Measurements from ENCODE around the gene LYPLA2. TPM values are rescaled to one million over a fixed set of nuclear protein-coding genes. Genes with fewer than 3 reads are reported as not detected.

The LYPLA2 gene
- total and polyA plus RNA-seq, 2 of the 8 experiments (the other 6 are each of a cell fraction or from before 2014, with no cell fraction given) = 138 to 211 TPM

DNA sequence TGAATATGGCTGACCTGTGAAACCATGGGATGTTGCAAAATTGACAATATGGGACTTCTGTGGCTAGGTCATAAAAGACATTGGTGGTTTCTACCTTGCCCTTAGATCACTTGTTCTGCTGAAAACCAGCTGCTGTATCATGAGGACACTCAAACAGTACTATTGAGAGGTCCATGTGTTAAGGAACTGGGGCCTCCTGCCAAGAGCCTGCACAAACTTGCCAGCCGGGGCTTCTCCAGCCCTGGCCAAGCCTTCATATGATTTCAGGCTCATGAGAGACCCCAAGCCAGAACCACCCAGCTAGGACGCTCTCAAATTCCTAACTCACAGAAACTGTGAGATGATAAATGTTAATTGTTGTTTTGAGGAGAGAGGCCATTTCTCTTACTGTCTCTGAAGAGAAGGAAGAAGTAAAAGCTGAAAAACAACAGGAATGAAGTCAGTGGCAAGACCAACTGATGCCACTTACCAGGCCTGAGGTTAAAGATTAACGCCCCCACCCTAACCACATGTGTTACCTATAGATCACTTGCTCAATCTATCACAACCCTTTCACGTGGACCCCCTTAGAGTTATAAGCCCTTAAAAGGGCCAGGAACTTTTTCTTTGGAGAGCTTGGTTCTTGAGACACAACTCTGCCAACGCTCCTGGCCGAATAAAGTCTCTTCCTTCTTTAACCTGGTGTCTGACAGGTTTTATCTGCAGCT is 16.6 kb upstream of the LYPLA2 start (continued):
- TF ChIP-seq CBX8 (IDR thresholded peaks at IDR 0.05; ENCODE audit: borderline replicate concordance, low read depth, low read length) (no peak), POU5F1 (IDR thresholded peaks at IDR 0.05; ENCODE audit: low read depth, low read length) (no peak), RXRA (IDR thresholded peaks at IDR 0.05; ENCODE audit: insufficient read depth, low read depth, low read length) (no peak), CHD2 (IDR thresholded peaks at IDR 0.05; ENCODE audit: low read length) (no peak), HDAC6 (IDR thresholded peaks at IDR 0.05; ENCODE audit: low read depth, low read length) (no peak), TAF1 (IDR thresholded peaks at IDR 0.05; ENCODE audit: low read depth, low read length) (no peak), BCL11A (IDR thresholded peaks at IDR 0.05; ENCODE audit: low read depth in 2 of 2, low read length in 2 of 2) (no peak), SP4 (IDR thresholded peaks at IDR 0.05; ENCODE audit: low read length) (no peak), POLR2AphosphoS5 (IDR thresholded peaks at IDR 0.05; ENCODE audit: low read depth, low read length) (no peak), SIRT6 (IDR thresholded peaks at IDR 0.05; ENCODE audit: low read length) (no peak)

Measured in H1 (cell line).